AG04449 (cell line): ENCODE measurements around the gene KANSL1.
A peak's percentile ranks its signal among the peaks of the same experiment; 100 is the strongest.

Experiments
- CTCF ChIA-PET: fragments of 350-600 bp; formaldehyde crosslinking; extraction: SDS; loops from one replicate; lab custom pipeline; 2021; ENCODE audit warnings: antibody characterized with exemption; lab: Yijun Ruan, JAX
- POLR2A ChIA-PET: fragments of 400-600, 350-600 bp; formaldehyde crosslinking; extraction: SDS; loops from one replicate; lab custom pipeline; 2020; ENCODE audit warnings: antibody characterized with exemption, inconsistent platforms; lab: Yijun Ruan, JAX
- DNase-seq: peaks from one replicate; pipeline ENCODE4 v3.0.0-alpha.2; 2010; ENCODE audit warnings: low read depth, low spot score
- H3K4me3 ChIP-seq: 2 replicates; pipeline ENCODE4 v1.5.1; 2011; ENCODE audit warnings: low read depth, mild to moderate bottlenecking, control low read depth, low read length
- CTCF ChIP-seq: IDR thresholded peaks from one replicate; pipeline ENCODE4 v1.5.1; 2011; ENCODE audit warnings: mild to moderate bottlenecking, moderate library complexity, low read length, control low read depth, inconsistent platforms; ENCODE audit not compliant: insufficient read depth; ENCODE audit errors: missing control alignments

Gene KANSL1

GRCh38 chr17:46163929-46164594 is 29.2 kb downstream of the KANSL1 start:
- ChIA-PET CTCF (interaction anchor here (0.6 to 2.9 kb wide), 6 partner anchors 25 to 142 kb away, joined by 3 to 16 read pairs (median 3); partner anchors contain the start of gene KANSL1), POLR2A (no interaction called here)
- no peak for DNase-seq
- no peak overlapping the region for H3K4me3 ChIP-seq
- no peak for TF ChIP-seq CTCF

- no peak for TF ChIP-seq CTCF
- POLR2A ChIA-PET, result interaction anchor here (0.7 kb wide), 1 partner anchor 109 kb away, joined by 3 read pairs; no protein-coding TSS in a partner anchor
- no peak overlapping the region for H3K4me3 ChIP-seq
- DNase-seq, result no peak
- CTCF ChIA-PET, result interaction anchor here (0.8 to 2.9 kb wide), 5 partner anchors 26 to 141 kb away, joined by 3 to 16 read pairs (median 3); partner anchors contain the start of gene KANSL1
Measured at GRCh38 chr17:46163316-46163715, 29.9 kb downstream of the KANSL1 start.

GRCh38 chr17:46162866-46163265 is 30.4 kb downstream of the KANSL1 start:
- no peak for DNase-seq
- TF ChIP-seq CTCF, result no peak
- CTCF ChIA-PET, result interaction anchor here (0.8 to 2.9 kb wide), 2 partner anchors 31 to 141 kb away, joined by 3 to 16 read pairs; partner anchors contain the start of gene KANSL1
- no peak overlapping the region for H3K4me3 ChIP-seq
- POLR2A ChIA-PET, result interaction anchor here (0.7 kb wide), 2 partner anchors 98 to 109 kb away, joined by 3 read pairs; no protein-coding TSS in a partner anchor

GRCh38 chr17:46160169-46160568 is 33.1 kb downstream of the KANSL1 start:
- no peak for TF ChIP-seq CTCF
- POLR2A ChIA-PET, result no interaction called here
- CTCF ChIA-PET, result interaction anchor here (1.2 to 1.3 kb wide), 3 partner anchors 20 to 34 kb away, joined by 3 to 8 read pairs (median 3); partner anchors contain the start of gene KANSL1

GRCh38 chr17:46159686-46160085 is 33.5 kb downstream of the KANSL1 start:
- ChIA-PET CTCF (interaction anchor here (1.2 to 1.5 kb wide), 4 partner anchors 20 to 115 kb away, joined by 3 to 8 read pairs (median 4); partner anchors contain the start of gene KANSL1), POLR2A (interaction anchor here (0.6 kb wide), 1 partner anchor 39 kb away, joined by 3 read pairs; no protein-coding TSS in a partner anchor)
- TF ChIP-seq CTCF, result no peak
- no peak overlapping the region for H3K4me3 ChIP-seq
- DNase-seq, result peak; percentile 26

More at GRCh38 chr17:46160169-46160568, 33.1 kb downstream of the KANSL1 start:
- H3K4me3 ChIP-seq, result no peak overlapping the region
- DNase-seq, result no peak
